Endothelial cell of coronary artery (primary cell): ENCODE data around the gene TBC1D1. TPM values are rescaled to one million over a fixed set of nuclear protein-coding genes. Genes with fewer than 3 reads are reported as not detected.

Experiments used
- total RNA-seq: library from RNA; depleted of rRNA; stranded (reverse); fragments of >200 nt; gene quantifications from 2 replicates; pipeline ENCODE4 v1.2.3, GENCODE V29; 2014

Gene TBC1D1
- 104 and 105 TPM in 2 replicates for total RNA-seq

GRCh38 chr4:37890801-37891259 lies at the start of gene TBC1D1:
TSS of gene TBC1D1 (plus strand) at chr4:37891084. CDS start at chr4:37902096, 11,012 bp downstream.

GRCh38 chr4:37960098-37960497 lies 69.2 kb downstream of the TBC1D1 start, which contains the start of gene PTTG2:
TSS of gene PTTG2 (plus strand) at chr4:37960398. CDS start at chr4:37960435, 37 bp downstream.

Other genes starting within 250 kb of the TBC1D1 start
- 230 and 241 TPM in 2 replicates for gene RELL1, start 204.7 kb upstream of the TBC1D1 start, total RNA-seq
- 36.7 and 48.7 TPM in 2 replicates for gene PGM2, start 64.4 kb upstream of the TBC1D1 start, total RNA-seq
- gene PTTG2, start 69.3 kb downstream of the TBC1D1 start, total RNA-seq, result not detected in 2 replicates